GM12875 (cell line): ENCODE measurements around the gene ST6GAL1.

Experiments
- H3K4me3 ChIP-seq: one replicate; pipeline ENCODE4 v1.5.1; 2011; ENCODE audit warnings: low read depth, low read length, control low read depth
- TF ChIP-seq, protein P1 (sequence below): IDR thresholded peaks from 2 replicates; pipeline ENCODE4 v1.5.1; 2011; ENCODE audit warnings: low read depth, mild to moderate bottlenecking, control low read depth, inconsistent platforms, low read length, moderate library complexity, borderline replicate concordance; ENCODE audit not compliant: insufficient read depth

The ST6GAL1 gene

DNA sequence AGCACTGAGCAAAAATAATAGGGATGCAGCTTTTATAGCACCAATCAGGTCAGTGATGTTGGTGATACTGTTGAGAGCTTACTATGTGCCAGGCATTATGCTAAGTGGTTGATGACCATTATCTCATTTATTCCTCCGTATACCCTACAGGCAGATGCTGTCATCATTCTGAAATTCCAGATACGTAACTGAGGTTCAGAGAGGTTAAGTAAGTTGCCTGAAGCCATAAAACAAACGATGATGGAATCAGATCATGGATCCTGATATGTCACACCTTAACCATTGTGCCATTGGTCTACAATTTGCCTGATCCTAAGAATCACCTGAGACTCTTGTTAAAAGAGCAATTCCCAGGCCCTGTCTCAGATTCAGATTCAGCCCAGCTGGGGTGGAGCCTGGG, 49.5 kb downstream of the ST6GAL1 start:
- TF ChIP-seq, protein P1, sequence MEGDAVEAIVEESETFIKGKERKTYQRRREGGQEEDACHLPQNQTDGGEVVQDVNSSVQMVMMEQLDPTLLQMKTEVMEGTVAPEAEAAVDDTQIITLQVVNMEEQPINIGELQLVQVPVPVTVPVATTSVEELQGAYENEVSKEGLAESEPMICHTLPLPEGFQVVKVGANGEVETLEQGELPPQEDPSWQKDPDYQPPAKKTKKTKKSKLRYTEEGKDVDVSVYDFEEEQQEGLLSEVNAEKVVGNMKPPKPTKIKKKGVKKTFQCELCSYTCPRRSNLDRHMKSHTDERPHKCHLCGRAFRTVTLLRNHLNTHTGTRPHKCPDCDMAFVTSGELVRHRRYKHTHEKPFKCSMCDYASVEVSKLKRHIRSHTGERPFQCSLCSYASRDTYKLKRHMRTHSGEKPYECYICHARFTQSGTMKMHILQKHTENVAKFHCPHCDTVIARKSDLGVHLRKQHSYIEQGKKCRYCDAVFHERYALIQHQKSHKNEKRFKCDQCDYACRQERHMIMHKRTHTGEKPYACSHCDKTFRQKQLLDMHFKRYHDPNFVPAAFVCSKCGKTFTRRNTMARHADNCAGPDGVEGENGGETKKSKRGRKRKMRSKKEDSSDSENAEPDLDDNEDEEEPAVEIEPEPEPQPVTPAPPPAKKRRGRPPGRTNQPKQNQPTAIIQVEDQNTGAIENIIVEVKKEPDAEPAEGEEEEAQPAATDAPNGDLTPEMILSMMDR: no peak
- H3K4me3 ChIP-seq: no peak overlapping the region

DNA sequence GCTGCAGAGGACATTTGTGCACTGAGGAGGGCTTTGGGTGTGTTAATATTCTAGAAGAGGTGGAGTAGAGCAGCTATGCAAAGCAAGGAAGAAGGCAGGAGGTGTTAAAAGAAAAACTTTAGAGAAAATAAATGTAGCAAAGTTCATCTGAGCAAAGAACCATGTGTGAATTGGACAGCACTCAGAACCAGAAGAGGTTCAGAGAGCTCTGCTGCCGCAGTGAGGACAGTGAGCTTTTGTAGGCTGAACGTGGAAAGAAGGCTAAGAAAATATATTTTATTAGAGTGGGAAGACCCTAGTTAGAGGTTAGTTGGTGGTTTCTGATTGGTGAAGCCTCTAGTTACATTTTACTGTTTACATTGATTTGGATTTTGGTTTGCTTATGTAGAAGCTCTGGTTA, 50.7 kb downstream of the ST6GAL1 start:
- no peak overlapping the region for H3K4me3 ChIP-seq
- TF ChIP-seq, protein P1: no peak

DNA sequence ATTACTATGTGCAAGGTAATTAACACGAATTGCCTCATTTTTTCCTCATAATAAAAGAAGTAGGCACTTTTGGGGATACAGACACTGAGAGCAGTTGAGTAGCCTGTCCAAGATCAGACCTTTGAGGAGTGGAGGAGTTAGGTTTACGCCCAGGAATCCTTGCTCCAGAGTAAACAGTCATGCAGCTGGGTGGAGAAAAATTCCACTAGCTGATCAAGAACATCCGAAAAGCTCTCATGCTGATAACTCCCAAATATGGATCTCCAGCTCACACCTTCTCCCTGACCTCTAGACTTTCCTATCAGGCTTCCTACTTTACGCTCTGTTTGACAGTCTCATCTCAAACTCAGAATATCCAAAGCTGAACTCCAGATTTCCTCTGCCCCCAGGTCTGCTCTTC, 53.3 kb downstream of the ST6GAL1 start:
- TF ChIP-seq, protein P1: no peak

DNA sequence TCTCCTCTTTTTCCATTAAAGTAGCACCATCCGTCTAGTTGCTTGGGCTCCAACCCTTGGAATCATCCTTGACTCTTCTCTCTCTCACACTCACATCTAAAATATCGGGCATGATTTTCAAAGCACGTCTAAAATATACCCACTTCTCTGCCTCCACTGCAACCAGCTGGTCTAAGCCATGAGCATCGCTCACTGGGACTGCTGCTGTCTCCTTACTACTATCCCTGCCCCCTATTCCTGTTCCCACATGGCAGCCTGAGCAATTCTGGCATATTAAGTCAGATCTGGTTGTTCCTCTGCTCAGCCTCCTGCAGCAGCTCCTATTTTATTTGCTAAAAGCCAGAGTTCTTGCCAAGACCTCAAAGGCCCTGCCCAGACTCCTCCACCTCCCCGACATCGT, 53.7 kb downstream of the ST6GAL1 start:
- TF ChIP-seq, protein P1: no peak
- H3K4me3 ChIP-seq: no peak overlapping the region

More for the DNA sequence above, 53.3 kb downstream of the ST6GAL1 start:
- no peak overlapping the region for H3K4me3 ChIP-seq

DNA sequence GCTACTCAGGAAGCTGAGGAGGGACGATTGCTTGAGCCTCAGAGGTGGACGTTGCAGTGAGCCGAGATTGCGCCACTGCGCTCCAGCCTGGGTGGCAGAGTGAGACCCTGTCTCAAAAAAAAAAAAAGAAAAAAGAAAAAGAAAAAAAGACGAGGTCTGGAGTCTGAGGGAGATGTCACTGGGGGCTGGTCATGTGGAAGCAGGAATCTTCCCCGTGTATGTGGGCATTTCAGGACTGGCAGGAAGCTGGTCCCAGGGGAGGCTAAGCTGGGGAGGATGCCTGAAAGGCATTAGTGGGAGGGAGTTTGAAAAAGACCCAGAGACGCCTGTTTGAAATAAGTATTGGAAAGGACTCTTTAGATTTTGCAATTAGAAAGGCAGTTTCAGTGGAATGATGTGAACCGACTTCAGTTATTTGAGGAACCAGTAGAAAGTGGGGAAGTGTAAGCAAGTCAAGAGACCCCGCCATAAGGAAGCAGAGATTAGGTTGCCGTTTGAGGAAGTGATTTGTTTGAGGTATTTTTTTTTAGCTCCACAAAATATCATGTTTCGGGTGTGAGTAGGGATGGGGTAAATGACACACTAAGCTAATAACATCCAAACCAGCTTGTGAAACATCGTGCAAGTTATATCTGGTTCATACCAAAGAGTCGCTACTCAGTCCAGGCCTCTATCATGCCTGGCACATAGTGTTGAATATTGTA, 55.5 kb downstream of the ST6GAL1 start:
- TF ChIP-seq, protein P1: no peak
- H3K4me3 ChIP-seq: no peak overlapping the region

DNA sequence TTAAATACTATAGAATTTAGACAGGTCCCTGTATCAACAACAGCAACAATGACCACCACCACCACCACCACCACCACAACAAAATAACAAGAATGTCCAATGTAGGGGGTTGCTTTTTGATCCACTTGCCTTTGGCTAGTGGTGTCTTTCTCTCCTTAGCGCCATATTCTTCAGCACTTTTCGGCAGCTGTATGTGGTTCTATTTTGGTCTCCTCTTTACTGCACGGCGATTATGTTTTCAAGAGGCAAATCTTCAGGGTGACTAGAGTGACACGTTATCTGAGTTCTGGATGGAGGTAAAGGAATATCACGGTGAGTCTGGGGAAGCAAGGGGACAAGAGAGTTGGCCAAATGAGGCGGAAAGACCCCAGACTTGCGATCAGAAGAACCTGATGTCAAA, 56.1 kb downstream of the ST6GAL1 start:
- TF ChIP-seq, protein P1: no peak
- no peak overlapping the region for H3K4me3 ChIP-seq

DNA sequence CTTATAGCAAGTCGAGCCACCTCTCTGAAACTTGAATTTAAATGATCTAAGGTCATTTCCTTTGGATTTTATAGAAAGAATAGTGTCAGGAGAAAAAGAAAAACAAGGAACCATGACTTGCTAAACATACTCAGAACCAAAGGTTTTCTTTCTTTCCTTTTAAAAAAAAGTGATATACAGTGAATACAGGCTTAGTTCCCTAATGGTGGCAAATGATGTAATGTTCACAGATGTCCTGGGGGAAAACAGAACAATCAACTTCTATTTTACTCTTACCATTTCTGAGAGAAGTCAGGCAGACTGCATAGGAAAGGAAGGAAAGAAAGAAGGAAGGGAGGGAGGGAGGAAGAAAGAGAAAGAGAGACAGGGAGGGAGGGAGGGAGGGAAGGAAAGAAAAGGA, 56.5 kb downstream of the ST6GAL1 start:
- no peak overlapping the region for H3K4me3 ChIP-seq
- TF ChIP-seq, protein P1: no peak
